ENCODE data around the gene ACTN3.
"Not testable (repeated sequence)": the region's sequence is repeated elsewhere in the genome, so short reads cannot be mapped to it uniquely, and the experiment has no call there.

Gene ACTN3

DNA sequence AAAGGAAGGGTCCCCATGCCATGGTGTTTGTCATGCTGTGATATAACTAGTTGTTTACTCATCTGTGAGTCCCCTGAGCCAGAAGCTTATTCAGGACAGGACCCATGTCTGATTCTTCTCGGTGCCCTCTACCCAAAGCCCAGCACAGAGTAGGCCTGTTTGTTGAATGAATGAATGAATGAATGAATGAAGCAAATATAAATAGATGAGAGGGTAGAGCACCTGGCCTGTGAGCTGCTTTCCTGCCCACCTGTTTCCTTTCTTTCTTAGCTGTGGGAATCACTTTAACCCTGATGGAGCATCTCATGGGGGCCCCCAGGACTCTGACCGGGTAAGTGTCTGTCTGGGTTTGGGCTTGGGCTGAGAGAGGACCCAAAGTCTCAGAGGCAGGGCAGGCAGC lies 53.5 kb downstream of the ACTN3 start:
- no peak for DNase-seq (ENCODE audit: low read depth)

DNA sequence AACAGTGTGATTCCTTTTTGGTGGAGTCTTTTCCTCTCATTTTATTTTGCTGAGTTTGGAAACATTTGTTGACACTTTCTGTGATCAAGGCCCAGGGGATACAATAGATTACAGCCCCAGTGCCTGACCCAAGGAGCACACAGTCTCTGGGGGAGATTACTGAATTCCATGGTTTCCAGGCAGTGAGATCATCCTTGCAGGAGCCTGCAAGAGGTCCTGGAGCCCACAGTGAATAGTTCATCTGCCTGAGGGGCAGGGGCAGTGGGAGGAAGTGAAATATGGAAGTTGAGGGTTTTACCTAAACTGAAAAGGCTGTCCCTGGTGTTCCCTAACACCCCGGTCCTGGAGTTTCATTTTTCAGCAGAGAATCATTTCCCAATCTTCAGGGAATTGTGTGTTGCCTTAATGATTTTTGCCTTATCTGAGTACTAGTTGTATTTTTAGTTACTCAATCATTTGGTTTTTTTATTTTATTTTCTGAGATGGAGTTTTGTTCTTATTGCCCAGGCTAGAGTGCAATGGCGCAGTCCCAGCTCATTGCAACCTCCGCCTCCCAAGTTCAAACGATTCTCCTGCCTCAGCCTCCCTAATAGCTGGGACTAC lies 54.0 kb downstream of the ACTN3 start:
- no peak for DNase-seq (ENCODE audit: low read depth)

DNA sequence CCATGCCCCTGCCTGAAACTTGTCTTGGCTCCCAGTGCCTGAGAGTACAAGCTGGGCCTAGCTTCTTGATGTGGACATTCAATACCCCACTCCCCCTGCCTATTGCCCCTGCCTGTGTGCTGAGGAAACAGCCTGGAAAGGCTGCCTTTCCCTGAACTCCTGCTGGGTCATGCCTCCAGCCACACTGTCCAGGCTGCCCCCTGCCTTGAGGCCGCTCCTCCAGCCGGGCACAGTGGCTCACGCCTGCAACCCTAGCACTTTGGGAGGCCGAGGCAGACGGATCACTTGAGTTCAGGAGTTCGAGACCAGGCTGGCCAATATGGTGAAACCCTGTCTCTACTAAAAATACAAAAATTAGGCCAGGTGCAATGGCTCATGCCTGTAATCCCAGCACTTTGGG lies 56.4 kb downstream of the ACTN3 start:
- DNase-seq (ENCODE audit: low read depth) = no peak

DNA sequence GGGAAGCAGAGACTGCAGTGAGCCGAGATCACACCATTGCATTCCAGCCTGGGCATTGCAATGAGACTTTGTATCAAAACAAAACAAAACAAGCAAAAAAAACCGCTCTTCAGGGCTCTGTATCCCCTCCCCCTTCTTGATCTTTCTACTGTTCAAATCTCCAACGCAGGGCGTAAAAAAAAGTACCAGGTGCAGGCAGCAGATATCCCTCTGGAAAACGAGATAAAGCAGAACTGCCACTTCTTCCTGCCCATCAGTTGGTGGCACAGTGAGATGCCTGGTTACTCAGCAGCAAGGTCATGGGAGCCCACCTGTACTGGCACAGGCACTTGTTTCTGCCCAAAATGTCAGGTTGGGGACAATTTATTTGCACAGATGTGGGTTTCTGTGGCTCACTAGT lies 57.5 kb downstream of the ACTN3 start:
- DNase-seq (ENCODE audit: low read depth) = no peak

DNA sequence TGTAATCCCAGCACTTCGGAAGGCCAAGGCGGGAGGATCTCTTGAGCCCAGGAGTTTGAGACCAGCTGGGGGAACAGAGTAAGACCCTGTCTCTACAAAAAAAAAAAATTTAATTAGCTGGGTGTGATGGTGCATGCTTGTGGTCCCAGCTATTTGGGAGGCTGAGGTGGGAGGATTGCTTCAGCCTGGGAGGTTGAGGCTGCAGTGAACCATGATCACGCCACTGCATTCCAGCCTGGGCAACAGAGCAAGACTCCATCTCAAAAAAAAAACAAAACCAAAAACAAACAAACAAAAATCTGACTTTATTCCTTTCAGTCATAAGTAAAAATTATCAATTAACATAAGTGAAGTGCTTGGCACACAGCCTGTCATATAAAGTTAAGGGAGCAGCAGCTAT lies 59.9 kb downstream of the ACTN3 start:
- DNase-seq (ENCODE audit: low read depth) = not testable (repeated sequence)

DNA sequence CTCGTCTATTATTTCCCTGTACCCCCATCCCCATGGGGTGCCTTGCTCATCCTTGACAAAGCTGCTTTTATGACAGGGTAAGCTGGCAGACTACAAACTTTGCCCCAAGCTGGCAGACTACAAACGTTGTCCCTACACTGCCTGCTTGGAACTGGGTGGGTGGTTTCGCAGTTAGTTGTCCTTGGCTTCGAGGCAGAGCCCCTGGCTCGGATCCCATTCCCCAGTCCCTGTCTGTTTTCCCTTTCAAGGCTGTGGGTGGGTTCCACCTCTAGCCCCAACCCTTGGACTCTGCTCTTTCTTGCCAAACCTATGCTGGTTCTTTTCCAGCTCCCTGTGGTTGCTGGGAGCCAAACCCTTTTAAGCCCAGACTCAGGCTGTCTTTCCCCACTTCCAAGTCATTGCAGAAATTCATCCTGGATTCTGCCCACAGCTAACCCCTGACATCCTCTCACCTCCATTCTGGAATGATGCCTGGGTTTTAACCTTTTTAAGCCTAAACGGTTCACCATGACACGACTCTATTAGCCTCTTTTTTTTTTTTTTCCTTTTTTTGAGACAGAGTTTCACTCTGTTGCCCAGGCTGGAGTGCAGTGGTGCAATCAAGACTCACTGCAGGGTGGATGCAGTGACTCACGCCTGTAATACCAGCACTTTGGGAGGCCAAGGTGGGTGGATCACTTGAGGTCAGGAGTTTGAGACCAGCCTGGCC lies 60.6 kb downstream of the ACTN3 start:
- DNase-seq (ENCODE audit: low read depth) = no peak

DNA sequence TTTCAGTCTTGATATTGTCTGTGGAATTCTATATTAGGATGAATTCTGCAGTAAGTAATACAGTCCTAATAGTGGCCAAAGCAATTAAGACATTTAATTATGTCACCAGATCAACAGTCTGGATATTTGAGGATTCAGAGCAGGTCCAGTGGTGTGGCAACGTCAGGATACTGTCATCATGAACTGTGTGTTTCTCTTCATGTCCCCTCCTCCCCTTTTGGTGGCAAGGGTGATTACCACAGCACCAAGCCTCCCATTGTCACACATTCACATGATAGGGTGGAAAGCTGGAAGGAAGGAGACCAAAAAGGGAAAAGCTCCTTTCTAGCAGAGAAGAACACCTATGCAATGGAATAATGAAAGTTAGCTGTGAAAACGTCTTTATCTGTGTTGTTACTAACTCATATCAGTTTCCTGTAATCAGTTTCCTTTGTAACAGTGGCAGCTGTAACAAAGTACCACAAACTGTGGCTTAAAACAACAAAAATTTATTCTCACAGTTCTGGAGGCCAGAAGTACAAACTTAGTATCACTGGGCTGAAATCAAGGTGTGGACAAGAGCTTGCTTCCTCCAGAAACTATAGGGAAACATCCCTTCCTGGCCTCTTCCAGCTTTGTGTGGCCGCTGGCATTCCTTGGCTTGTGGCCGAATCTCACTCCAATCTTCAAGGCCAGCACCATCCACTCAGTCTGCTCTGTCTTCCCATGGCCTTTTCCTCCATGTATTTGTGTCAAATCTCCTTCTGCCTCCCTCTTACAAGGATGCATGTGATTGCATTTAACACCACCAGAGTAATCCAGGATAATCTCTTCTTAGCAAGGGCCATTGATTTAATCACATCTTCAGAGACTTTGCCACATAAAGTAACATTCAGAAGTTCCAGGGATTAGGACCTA lies 63.3 kb downstream of the ACTN3 start:
- DNase-seq (ENCODE audit: low read depth) = no peak

DNA sequence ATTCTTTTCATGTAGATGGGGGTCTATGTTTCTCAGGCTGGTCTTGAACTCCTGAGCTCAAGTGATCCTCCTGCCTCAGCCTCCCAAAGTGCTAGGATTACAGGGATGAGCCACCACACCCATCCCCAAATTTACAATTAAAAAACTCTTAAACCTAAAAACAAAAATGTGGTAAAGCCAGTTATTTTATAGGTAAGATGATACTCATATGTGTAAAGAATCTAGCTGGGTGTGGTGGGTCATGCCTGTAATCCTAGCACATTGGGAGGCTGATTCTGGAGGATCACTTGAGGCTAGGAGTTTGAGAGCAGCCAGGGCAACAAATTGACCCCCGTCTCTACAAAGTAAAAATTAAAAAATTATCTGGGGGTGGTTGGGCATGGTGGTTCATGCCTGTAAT lies 65.8 kb downstream of the ACTN3 start:
- no peak for DNase-seq (ENCODE audit: low read depth)
